K562 (cell line): Measurements from ENCODE around the gene ARHGAP23. TPM values are rescaled to one million over a fixed set of nuclear protein-coding genes. Genes with fewer than 3 reads are reported as not detected.

Experiments used
- ATAC-seq: fragments of 200-7000 bp; cut with Tn5 transposase; 3 replicates; pipeline ENCODE4 v1.9.1; 2020; ENCODE audit warnings: moderate library complexity
- BruUV-seq: library from RNA; stranded (reverse); fragments of 400-500 nt; replicated peaks from 2 replicates; lab custom pipeline; 2021; lab: Mats Ljungman, UMichigan
- CTCF ChIA-PET: fragments of 300-600 bp; formaldehyde crosslinking; extraction: SDS; loops from one replicate; lab custom pipeline; 2021; ENCODE audit warnings: low intra/inter-chr PET ratio; lab: Yijun Ruan, JAX
- POLR2A ChIA-PET: fragments of 300-600, 350-650 bp; sonication (Branson Sonifier 250); formaldehyde crosslinking; extraction: SDS; loops from one replicate; lab custom pipeline; 2021; ENCODE audit warnings: antibody characterized with exemption, inconsistent platforms; lab: Yijun Ruan, JAX
- DNase-seq, 4 experiments: peaks; one replicate each; pipeline versions ENCODE4 v3.0.0 to v3.0.0-alpha.2; 2011 to 2018; ENCODE audit warnings: low spot score in 3 of 4, mixed read lengths in 3 of 4; ENCODE audit errors: extremely low read depth in 1 of 4
- FAIRE-seq: peaks from 2 replicates; lab custom pipeline; 2011; peaks lifted over from hg19 to GRCh38; lab: Jason Lieb, UNC
- H2AFZ ChIP-seq: 2 replicates; pipeline ENCODE4 v1.6.0; 2011; ENCODE audit warnings: low read depth, low read length, control low read depth, inconsistent platforms
- H3K27ac ChIP-seq: fragments of 200-600 bp; 3 replicates; pipeline ENCODE4 v1.8.0; 2011; ENCODE audit warnings: low read depth, mild to moderate bottlenecking, control low read depth, inconsistent platforms, low read length, moderate library complexity, mixed read lengths; ENCODE audit errors: extremely low read depth
- H3K27me3 ChIP-seq, 2 experiments: fragments of 300-600 bp in 1 of 2; 2 replicates in 1 of 2; 3 replicates in 1 of 2; pipeline versions ENCODE4 v1.6.0 to v1.8.0; 2011; ENCODE audit warnings: inconsistent platforms in 2 of 2, low read length in 2 of 2, mild to moderate bottlenecking in 1 of 2, mixed read lengths in 1 of 2, moderate library complexity in 1 of 2; ENCODE audit not compliant: control insufficient read depth in 2 of 2, insufficient read depth in 2 of 2
- H3K36me3 ChIP-seq: fragments of 300-600 bp; 3 replicates; pipeline ENCODE4 v1.8.0; 2011; ENCODE audit warnings: mild to moderate bottlenecking, low read length, inconsistent platforms; ENCODE audit not compliant: control insufficient read depth, insufficient read depth
- H3K4me1 ChIP-seq, 2 experiments: fragments of 200-600 bp in 1 of 2; replicated peaks in 1 of 2; 2 replicates in 1 of 2; 3 replicates in 1 of 2; pipeline versions ENCODE4 v1.5.1 to v1.8.0; 2011; ENCODE audit warnings: inconsistent platforms in 2 of 2, low read length in 2 of 2, mild to moderate bottlenecking in 1 of 2, mixed read lengths in 1 of 2, moderate library complexity in 1 of 2; ENCODE audit not compliant: control insufficient read depth in 2 of 2, insufficient read depth in 2 of 2
- H3K4me2 ChIP-seq: 2 replicates; pipeline ENCODE4 v1.6.1; 2011; ENCODE audit warnings: low read length, control low read depth, inconsistent platforms, mixed read lengths; ENCODE audit not compliant: insufficient read depth
- H3K4me3 ChIP-seq: fragments of 200-600 bp; sonication (generic), shearing (Covaris generic); 2 replicates; pipeline ENCODE4 v1.5.1; 2016; ENCODE audit warnings: control low read depth, inconsistent platforms
- H3K79me2 ChIP-seq: fragments of 200-600 bp; 3 replicates; pipeline ENCODE4 v1.8.0; 2011; ENCODE audit warnings: low read length, inconsistent platforms; ENCODE audit not compliant: control insufficient read depth, insufficient read depth
- H3K9ac ChIP-seq, 2 experiments: 2 replicates each; pipeline versions ENCODE4 v1.6.0 to v1.6.1; 2011; ENCODE audit warnings: low read depth in 2 of 2, low read length in 2 of 2, control low read depth in 1 of 2, inconsistent platforms in 1 of 2, mild to moderate bottlenecking in 1 of 2, mixed read lengths in 1 of 2; ENCODE audit not compliant: insufficient read depth in 1 of 2
- H3K9me1 ChIP-seq: one replicate; pipeline ENCODE4 v1.6.0; 2011; ENCODE audit warnings: inconsistent platforms, mild to moderate bottlenecking, low read length, moderate library complexity; ENCODE audit not compliant: control insufficient read depth, insufficient read depth
- H3K9me3 ChIP-seq: replicated peaks from 2 replicates; pipeline ENCODE4 v1.5.1; 2011; ENCODE audit warnings: low read depth, low read length, inconsistent platforms; ENCODE audit not compliant: control insufficient read depth, insufficient read depth
- H4K20me1 ChIP-seq: replicated peaks from 2 replicates; pipeline ENCODE4 v1.6.1; 2011; ENCODE audit warnings: low read length, inconsistent platforms, mixed read lengths; ENCODE audit not compliant: control insufficient read depth, insufficient read depth
- RAD21 ChIP-seq, 2 experiments: fragments of 250-450 bp in 1 of 2; fragments of 450-650 bp in 1 of 2; sonication (Bioruptor Pico) in 1 of 2; formaldehyde crosslinking in 1 of 2; IDR thresholded peaks in 1 of 2; conservative IDR thresholded peaks in 1 of 2; 2 replicates each; pipeline versions ENCODE4 v1.4.0 to v1.8.0; 2020 to 2022; ENCODE audit warnings: mild to moderate bottlenecking in 2 of 2, moderate library complexity in 1 of 2
- whole genome bisulfite sequencing: fragments of 100-300 bp; shearing (Covaris generic); methylation state at CpG from one replicate; pipeline ENCODE4 v1.1.6; 2016; ENCODE audit warnings: low coverage, mixed read lengths; ENCODE audit not compliant: insufficient coverage; ENCODE audit errors: missing lambda C conversion rate; 5-methylcytosine and 5-hydroxymethylcytosine counted together
- in situ Hi-C: fragments of 300-500 bp; cut with MboI; formaldehyde crosslinking; loops from 4 replicates; pipeline ENCODE4 v1.15.0; 2018; ENCODE audit warnings: inconsistent platforms, mixed read lengths
- intact Hi-C: fragments of 100-400 bp; cut with micrococcal nuclease; formaldehyde crosslinking; loops from 2 replicates; pipeline ENCODE4 v1.14.2; 2022
- polyA plus RNA-seq, 8 experiments: library from polyadenylated mRNA; depleted of rRNA in 4 of 8; stranded (reverse) in 5 of 8; unstranded in 3 of 8; fragments of >200 nt; fragmentation: Nextera tagmentation in 2 of 8; fragmentation: Illumina TruSeq in 1 of 8; extraction: Ambion mirVana in 2 of 8; extraction: Trizol in 1 of 8; gene quantifications; 2 replicates each; pipeline versions ENCODE4 v1.2.1 to v1.2.3, GENCODE V29; 2011 to 2014; ENCODE audit warnings: inconsistent platforms in 1 of 8, missing spikeins in 1 of 8
- total RNA-seq, 7 experiments: library from RNA; depleted of rRNA in 6 of 7; stranded (reverse); fragments of >200 nt in 6 of 7; fragmentation: Illumina TruSeq in 2 of 7; extraction: Trizol in 2 of 7; gene quantifications; 2 replicates each; pipeline versions ENCODE4 v1.2.1 to v1.2.3, GENCODE V29; 2011 to 2021; ENCODE audit warnings: low replicate concordance in 1 of 7

Gene ARHGAP23
- total and polyA plus RNA-seq, 9 of the 15 experiments (the other 6 are each of a cell fraction or from before 2014, with no cell fraction given), result 0.01 to 2.7 (median 0.70) TPM

DNA sequence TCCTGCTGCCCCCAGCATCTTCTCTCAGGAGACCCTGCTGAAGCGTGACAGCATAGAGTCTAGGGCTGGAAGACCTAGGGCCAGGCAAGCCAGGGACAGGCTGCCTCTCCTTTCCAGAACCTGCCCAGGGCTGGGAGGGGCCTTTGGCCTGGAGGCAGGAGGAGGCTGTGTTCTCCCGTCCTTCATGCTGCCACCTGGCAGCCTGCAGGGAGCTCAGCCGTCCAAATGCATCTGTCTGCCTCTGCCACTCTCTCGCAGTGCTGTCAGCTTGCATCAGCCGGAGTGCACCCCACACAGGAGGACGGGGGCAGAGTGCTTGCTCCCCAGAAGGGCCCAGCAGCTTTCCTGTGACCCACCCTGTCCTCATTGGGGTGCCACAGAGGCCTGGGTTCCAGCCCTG lies 31.3 kb downstream of the ARHGAP23 start:
- ATAC-seq (no peak), FAIRE-seq (no peak), DNase-seq (no peak)
- Histone ChIP-seq H3K79me2 (no peaks in the 10 kb centered on the region), H3K4me1 (peaks cover 21 to 42% of the 10 kb centered on the region in 2 experiments; a peak in 4 of 5 replicates), H2AFZ (no peak overlapping the region; the same call in 1 of the 2 replicates), H3K4me2 (no peak overlapping the region), H3K27me3 (peaks cover 10 to 47% of the 10 kb centered on the region in 2 experiments), H3K36me3 (no peaks in the 10 kb centered on the region), H3K27ac (no peak overlapping the region), H3K9ac (peak overlapping the region in 1 of 2 experiments; percentile 54; a peak in 1 of 4 replicates), H3K9me3 (no peaks in the 10 kb centered on the region), H3K4me3 (no peak overlapping the region), H3K9me1 (no peaks in the 10 kb centered on the region), H4K20me1 (0 out of 2 replicates have a peak, but pooled peaks cover 6% of the 10 kb centered on the region)
- intact Hi-C loops, result no loop called here
- BruUV-seq, result no TSS peak
- WGBS, result 17% methylated on average over 3 of the region's 6 CpGs
- no peak for TF ChIP-seq RAD21 (CRISPR knock-in tag; conservative IDR thresholded peaks at IDR 0.05 in 1 of 2, IDR thresholded peaks at IDR 0.05 in 1 of 2)
- in situ Hi-C loops, result no loop called here
- POLR2A ChIA-PET, result interaction anchor here (0.6 to 1.3 kb wide), 3 partner anchors 11 to 636 kb away, joined by 3 to 4 read pairs (median 4); no protein-coding TSS in a partner anchor
- CTCF ChIA-PET, result no interaction called here

DNA sequence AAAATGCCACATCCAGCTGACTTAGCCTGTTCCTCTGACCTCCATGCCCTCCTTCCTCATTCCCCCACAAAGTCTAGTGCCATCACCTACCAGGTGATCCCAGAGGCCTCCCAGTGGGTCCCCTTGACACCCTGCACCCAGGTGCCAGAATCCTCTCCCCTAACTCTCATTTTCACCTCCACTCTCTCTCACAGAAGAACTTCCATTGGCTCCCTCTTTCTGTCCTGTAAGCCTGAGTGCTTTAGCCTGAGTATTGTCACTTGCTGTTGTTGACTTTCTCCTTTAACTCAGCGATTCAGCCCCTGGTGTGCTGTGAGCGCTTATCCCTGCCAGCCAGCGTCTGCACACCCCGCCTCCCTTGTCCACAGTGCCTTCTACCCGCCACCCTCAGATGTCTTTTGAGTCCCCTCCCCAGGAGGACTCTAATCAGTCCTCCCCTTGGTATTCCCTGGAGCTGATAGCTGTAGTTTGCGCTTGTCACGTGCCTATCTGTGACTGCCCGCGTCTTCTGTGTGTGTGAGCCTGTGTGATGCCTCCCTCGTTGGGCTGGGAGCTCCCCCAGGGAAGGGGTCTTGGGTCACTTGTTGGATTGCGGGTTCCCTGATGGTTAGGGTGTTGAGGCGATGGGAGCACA lies 31.9 kb downstream of the ARHGAP23 start:
- BruUV-seq, result no TSS peak
- peak overlapping the region; percentile 21; the same call in 1 of the 3 replicates for H3K27ac ChIP-seq
- peak overlapping the region; percentile 72 for H3K4me2 ChIP-seq
- H3K27me3 ChIP-seq, result peaks cover 10 to 42% of the 10 kb centered on the region in 2 experiments
- ChIA-PET CTCF (no interaction called here), POLR2A (interaction anchor here (1.5 kb wide), 1 partner anchor 9 kb away, joined by 5 read pairs; no protein-coding TSS in a partner anchor)
- 0 out of 2 replicates have a peak, but pooled peaks cover 6% of the 10 kb centered on the region for H4K20me1 ChIP-seq
- no peak overlapping the region; the same call in 1 of the 2 replicates for H3K4me3 ChIP-seq
- in situ Hi-C loops (no loop called here), intact Hi-C loops (no loop called here)
- H3K9me1 ChIP-seq, result no peaks in the 10 kb centered on the region
- WGBS, result 3% methylated on average over 12 of the region's 12 CpGs
- H3K79me2 ChIP-seq, result no peaks in the 10 kb centered on the region
- no peaks in the 10 kb centered on the region for H3K9me3 ChIP-seq
- H3K9ac ChIP-seq, result peak overlapping the region; percentile 19 to 86
- no peak for FAIRE-seq
- H2AFZ ChIP-seq, result peak overlapping the region; percentile 86
- H3K4me1 ChIP-seq, result peaks cover 21 to 48% of the 10 kb centered on the region in 2 experiments; a peak in 4 of 5 replicates
- no peaks in the 10 kb centered on the region for H3K36me3 ChIP-seq
- peak; percentile 51 to 76 (median 62) for DNase-seq
- ATAC-seq, result peak; percentile 45
